ENCODE results near the gene ABTB1.

The ABTB1 gene

DNA sequence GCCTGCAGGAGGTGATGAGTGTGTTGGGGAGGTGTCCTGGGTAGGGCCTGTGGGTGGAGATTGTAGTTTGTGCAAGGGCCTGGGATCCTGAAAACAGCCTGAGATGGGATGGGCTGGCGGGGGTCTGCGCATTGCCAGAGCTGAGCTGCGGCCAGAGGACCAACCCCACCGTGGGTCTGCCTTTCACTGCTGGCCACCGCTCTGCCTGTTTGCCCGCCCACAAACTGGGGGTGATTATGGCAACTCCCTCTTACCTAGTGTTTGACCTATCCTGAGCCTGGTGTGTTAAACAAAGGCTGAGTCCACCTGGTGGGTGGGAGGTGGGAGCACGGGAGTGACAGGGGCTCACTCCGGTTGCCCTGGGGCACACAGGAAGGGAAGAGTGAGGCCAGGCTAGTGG lies 9.8 kb downstream of the ABTB1 start:
- no peak overlapping the region for H3K27ac ChIP-seq
- TF ChIP-seq, protein P1, sequence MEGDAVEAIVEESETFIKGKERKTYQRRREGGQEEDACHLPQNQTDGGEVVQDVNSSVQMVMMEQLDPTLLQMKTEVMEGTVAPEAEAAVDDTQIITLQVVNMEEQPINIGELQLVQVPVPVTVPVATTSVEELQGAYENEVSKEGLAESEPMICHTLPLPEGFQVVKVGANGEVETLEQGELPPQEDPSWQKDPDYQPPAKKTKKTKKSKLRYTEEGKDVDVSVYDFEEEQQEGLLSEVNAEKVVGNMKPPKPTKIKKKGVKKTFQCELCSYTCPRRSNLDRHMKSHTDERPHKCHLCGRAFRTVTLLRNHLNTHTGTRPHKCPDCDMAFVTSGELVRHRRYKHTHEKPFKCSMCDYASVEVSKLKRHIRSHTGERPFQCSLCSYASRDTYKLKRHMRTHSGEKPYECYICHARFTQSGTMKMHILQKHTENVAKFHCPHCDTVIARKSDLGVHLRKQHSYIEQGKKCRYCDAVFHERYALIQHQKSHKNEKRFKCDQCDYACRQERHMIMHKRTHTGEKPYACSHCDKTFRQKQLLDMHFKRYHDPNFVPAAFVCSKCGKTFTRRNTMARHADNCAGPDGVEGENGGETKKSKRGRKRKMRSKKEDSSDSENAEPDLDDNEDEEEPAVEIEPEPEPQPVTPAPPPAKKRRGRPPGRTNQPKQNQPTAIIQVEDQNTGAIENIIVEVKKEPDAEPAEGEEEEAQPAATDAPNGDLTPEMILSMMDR (IDR thresholded peaks at IDR 0.05) = no peak
- TF ChIP-seq ZFX (IDR thresholded peaks at IDR 0.05; ENCODE audit: borderline replicate concordance) = no peak

DNA sequence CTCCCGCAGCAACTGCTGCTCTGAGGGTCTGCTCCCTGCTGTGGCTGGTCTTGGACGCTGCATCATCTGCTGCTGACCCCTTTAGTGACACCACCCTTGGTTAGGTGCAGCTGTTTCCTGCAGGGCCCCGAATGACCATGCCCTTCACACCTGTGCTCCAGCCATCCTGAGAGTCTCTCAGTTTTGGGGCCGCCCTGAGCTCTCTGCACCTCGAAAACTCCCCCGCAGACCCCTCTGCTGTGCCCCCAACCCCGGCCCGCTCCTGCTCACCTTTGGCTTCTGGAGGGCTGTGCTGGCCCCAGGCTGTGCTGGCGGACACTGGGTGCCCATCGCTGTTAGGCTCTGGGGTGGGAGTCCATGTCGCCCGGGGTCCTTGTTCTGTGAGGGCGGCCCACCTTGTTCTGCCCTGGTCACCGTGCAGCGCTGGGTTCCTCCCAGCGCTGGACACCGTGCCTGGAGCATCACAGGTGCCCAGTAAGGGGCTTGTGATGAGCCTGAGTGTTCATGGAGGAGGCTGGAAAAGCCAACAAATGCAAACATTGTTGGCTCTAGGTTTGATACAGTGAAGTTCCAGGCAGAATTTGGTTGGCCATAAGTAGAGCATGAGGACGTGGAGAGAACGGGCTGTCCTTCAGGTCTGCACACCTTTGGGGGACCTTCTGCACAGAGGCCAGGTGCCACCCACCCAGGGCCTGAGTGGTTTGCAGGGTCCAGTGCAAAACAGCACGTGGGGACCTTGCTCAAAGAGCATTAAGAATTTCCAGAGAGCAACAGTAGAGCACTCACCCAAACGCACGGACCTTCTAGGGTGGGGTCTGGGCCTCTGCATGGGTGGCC lies 12.3 kb downstream of the ABTB1 start:
- TF ChIP-seq, protein P1 (IDR thresholded peaks at IDR 0.05) = no peak
- TF ChIP-seq ZFX (IDR thresholded peaks at IDR 0.05; ENCODE audit: borderline replicate concordance) = no peak
- no peak overlapping the region for H3K27ac ChIP-seq

DNA sequence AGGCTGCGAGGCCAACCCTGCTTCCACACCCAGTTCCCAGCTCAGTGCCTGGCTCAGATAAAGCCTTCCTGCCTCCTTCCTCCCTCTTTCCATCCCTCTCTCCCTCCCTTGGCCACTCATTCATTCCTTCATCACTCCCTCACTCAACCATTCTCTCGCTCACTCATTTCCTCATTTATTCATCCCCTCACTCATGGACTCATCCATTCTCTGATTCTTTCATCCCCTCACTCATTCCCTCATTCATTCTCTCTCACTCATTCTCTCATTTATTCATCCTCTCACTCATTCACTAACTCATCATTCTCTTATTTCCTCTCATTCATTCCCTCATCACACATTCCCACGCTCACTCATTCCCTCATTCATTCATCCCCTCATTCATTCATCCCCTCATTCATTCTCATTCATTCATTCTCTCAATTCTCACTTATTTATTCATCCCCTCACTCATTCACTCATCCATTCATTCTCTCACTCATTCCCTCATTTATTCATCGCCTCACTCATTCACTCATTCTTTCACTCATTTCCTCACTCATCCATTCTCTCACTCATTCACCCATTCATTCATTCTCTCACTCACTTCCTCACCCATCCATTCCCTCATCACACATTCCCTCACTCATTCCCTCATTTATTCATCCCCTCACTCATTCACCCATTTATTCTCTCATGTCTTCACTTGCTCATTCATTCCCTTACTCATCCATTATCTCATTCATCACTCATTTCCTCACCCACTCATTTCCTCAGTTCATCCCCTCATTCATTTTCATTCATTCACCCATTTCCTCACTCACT lies 13.2 kb downstream of the ABTB1 start:
- TF ChIP-seq, protein P1 (IDR thresholded peaks at IDR 0.05) = no peak
- no peak for TF ChIP-seq ZFX (IDR thresholded peaks at IDR 0.05; ENCODE audit: borderline replicate concordance)

DNA sequence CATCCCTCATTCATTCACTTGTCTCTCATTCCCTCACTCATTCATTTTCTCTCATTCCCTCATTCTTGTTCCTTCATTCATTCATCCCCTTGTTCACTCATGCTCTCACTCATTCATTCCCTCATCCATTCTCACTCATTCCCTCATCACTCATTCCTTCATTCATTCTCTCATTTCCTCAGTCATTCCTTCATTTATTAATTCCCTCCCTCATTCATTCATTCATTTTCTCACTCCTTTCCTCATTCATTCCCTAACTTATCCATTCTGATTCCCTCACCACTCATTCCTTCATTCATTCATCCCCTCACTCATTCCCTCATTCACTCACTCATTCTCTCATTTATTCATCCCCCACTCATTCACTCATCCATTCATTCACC lies 13.8 kb downstream of the ABTB1 start:
- TF ChIP-seq, protein P1 (IDR thresholded peaks at IDR 0.05) = no peak
- TF ChIP-seq ZFX (IDR thresholded peaks at IDR 0.05; ENCODE audit: borderline replicate concordance) = no peak
- no peak overlapping the region for H3K27ac ChIP-seq

More for the DNA sequence above, 13.2 kb downstream of the ABTB1 start:
- no peak overlapping the region for H3K27ac ChIP-seq

DNA sequence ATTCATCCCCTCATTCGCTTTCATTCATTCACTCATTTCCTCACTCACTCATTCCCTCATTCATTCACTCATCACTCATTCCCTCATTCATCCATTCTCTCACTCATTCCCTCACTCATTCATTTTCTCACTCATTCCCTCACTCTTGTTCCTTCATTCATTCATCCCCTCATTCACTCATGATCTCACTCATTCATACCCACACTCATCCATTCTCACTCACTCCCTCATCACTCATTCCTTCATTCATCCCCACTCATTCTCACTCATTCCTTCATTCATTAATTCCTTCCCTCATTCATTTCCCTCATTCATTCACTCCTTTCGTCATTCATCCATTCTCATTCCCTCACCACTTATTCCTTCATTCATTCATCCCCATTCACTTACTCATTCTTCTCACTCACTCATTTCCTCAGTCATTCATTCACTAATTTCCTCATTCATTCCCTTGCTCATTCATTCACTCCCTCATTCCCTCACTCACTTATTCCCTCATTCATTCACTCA lies 14.5 kb downstream of the ABTB1 start:
- TF ChIP-seq, protein P1 (IDR thresholded peaks at IDR 0.05) = no peak
- TF ChIP-seq ZFX (IDR thresholded peaks at IDR 0.05; ENCODE audit: borderline replicate concordance) = no peak
- H3K27ac ChIP-seq = no peak overlapping the region

DNA sequence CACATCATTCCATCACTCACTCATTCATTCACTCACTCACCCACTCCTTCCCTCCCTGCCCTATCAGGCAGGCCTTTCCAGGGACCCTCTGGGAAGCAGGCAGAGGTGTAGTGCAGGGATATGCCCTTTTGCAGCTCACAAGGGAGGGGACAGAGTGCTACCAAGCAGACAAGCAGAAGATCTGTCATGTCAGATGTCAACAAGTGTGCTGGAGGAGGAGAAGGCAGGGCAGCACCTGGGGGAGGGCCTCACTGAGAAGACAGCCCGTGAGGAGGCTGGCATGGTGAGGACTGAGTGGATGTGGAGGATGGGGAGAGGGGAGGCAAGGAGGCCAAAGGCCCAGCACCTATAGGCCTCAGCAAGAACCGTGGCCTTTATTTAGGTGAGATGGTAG lies 15.3 kb downstream of the ABTB1 start:
- TF ChIP-seq ZFX (IDR thresholded peaks at IDR 0.05; ENCODE audit: borderline replicate concordance) = no peak
- TF ChIP-seq, protein P1 (IDR thresholded peaks at IDR 0.05) = no peak
- no peak overlapping the region for H3K27ac ChIP-seq
